Keratinocyte (primary cell): ENCODE measurements around the gene TOE1. TPM values are rescaled to one million over a fixed set of nuclear protein-coding genes. Genes with fewer than 3 reads are reported as not detected.

Experiments
- DNase-seq: peaks from one replicate; pipeline ENCODE4 v3.0.0-alpha.2; 2011; ENCODE audit warnings: low read depth, missing footprints, low spot score
- FAIRE-seq: peaks from 2 replicates; lab custom pipeline; 2011; peaks lifted over from hg19 to GRCh38; lab: Jason Lieb, UNC
- H2AFZ ChIP-seq: 2 replicates; pipeline ENCODE4 v1.6.0; 2012; ENCODE audit warnings: low read length, control low read depth, inconsistent platforms; ENCODE audit not compliant: control insufficient read depth
- H3K27ac ChIP-seq: 2 replicates; pipeline ENCODE4 v1.5.1; 2011; ENCODE audit warnings: low read length; ENCODE audit not compliant: control insufficient read depth, insufficient read depth
- H3K27me3 ChIP-seq: 3 replicates; pipeline ENCODE4 v1.6.0; 2011; ENCODE audit warnings: low read length; ENCODE audit not compliant: control insufficient read depth, insufficient read depth; ENCODE audit errors: extremely low read depth
- H3K36me3 ChIP-seq, 2 experiments: 2 replicates in 1 of 2; 3 replicates in 1 of 2; pipeline ENCODE4 v1.5.1; 2011; ENCODE audit warnings: low read length in 2 of 2, mild to moderate bottlenecking in 1 of 2; ENCODE audit not compliant: control insufficient read depth in 2 of 2, insufficient read depth in 2 of 2; ENCODE audit errors: extremely low read depth in 1 of 2
- H3K4me1 ChIP-seq: 3 replicates; pipeline ENCODE4 v1.5.1; 2011; ENCODE audit warnings: low read length; ENCODE audit not compliant: control insufficient read depth, insufficient read depth; ENCODE audit errors: extremely low read depth
- H3K4me2 ChIP-seq: 3 replicates; pipeline ENCODE4 v1.6.0; 2011; ENCODE audit warnings: low read depth, low read length; ENCODE audit not compliant: control insufficient read depth, insufficient read depth; ENCODE audit errors: extremely low read depth
- H3K4me3 ChIP-seq, 3 experiments: fragments of 200-600 bp in 1 of 3; sonication (generic) in 1 of 3; 2 replicates in 2 of 3; 3 replicates in 1 of 3; pipeline ENCODE4 v1.5.1; 2011 to 2016; ENCODE audit warnings: low read length in 3 of 3, mild to moderate bottlenecking in 3 of 3, control low read depth in 2 of 3, inconsistent platforms in 1 of 3, low read depth in 1 of 3, mixed read lengths in 1 of 3, mixed run types in 1 of 3, moderate library complexity in 1 of 3; ENCODE audit not compliant: control insufficient read depth in 2 of 3, insufficient read depth in 2 of 3; ENCODE audit errors: extremely low read depth in 1 of 3
- H3K79me2 ChIP-seq: 2 replicates; pipeline ENCODE4 v1.6.0; 2012; ENCODE audit warnings: low read length; ENCODE audit not compliant: control insufficient read depth, insufficient read depth
- H3K9ac ChIP-seq: 3 replicates; pipeline ENCODE4 v1.6.0; 2011; ENCODE audit warnings: low read length; ENCODE audit not compliant: control insufficient read depth, insufficient read depth; ENCODE audit errors: extremely low read depth
- H3K9me1 ChIP-seq: 3 replicates; pipeline ENCODE4 v1.6.0; 2011; ENCODE audit warnings: low read length; ENCODE audit not compliant: control insufficient read depth, insufficient read depth; ENCODE audit errors: extremely low read depth
- H3K9me3 ChIP-seq: 2 replicates; pipeline ENCODE4 v1.5.1; 2012; ENCODE audit warnings: low read depth, low read length; ENCODE audit not compliant: control insufficient read depth
- H4K20me1 ChIP-seq: 3 replicates; pipeline ENCODE4 v1.6.0; 2011; ENCODE audit warnings: low read length; ENCODE audit not compliant: control insufficient read depth, insufficient read depth; ENCODE audit errors: extremely low read depth
- CTCF ChIP-seq, 3 experiments: IDR thresholded peaks in 1 of 3; conservative IDR thresholded peaks in 1 of 3; optimal IDR thresholded peaks in 1 of 3; 2 replicates in 2 of 3; 3 replicates in 1 of 3; pipeline versions ENCODE3 to v1.5.1; 2011; ENCODE audit warnings: low read length in 3 of 3, mild to moderate bottlenecking in 3 of 3, moderate library complexity in 2 of 3, control low read depth in 1 of 3, inconsistent platforms in 1 of 3; ENCODE audit not compliant: insufficient read depth in 2 of 3; ENCODE audit errors: extremely low read depth in 1 of 3
- EZH2 ChIP-seq: IDR thresholded peaks from one replicate; pipeline ENCODE4 v1.6.1; 2012; ENCODE audit warnings: inconsistent platforms, mild to moderate bottlenecking, low read length, moderate library complexity
- dilution Hi-C: fragments of 300-500 bp; cut with MboI; formaldehyde crosslinking; loops from one replicate; pipeline ENCODE4 v1.7.0; 2020; ENCODE audit warnings: low sequenced_read_pairs; ENCODE audit not compliant: extremely low pct_ligation_motif_present
- polyA plus RNA-seq, 5 experiments: library from polyadenylated mRNA; depleted of rRNA in 3 of 5; stranded (reverse) in 3 of 5; stranded (forward) in 1 of 5; unstranded in 1 of 5; fragments of >200 nt; gene quantifications; 1 replicate in 1 of 5; 2 replicates in 3 of 5; 3 replicates in 1 of 5; pipeline versions ENCODE4 v1.2.1 to v1.2.3, GENCODE V29; 2011 to 2012; ENCODE audit warnings: missing spikeins in 2 of 5, low read depth in 1 of 5, low replicate concordance in 1 of 5

The TOE1 gene
- polyA plus RNA-seq, 1 donor (not counting 4 experiments of a cell fraction or from before 2014, with no cell fraction given) = 12.1 TPM

GRCh38 chr1:45317166-45317565 is 22.8 kb upstream of the TOE1 start:
- no peaks in the 10 kb centered on the region for H3K36me3 ChIP-seq
- no peak for TF ChIP-seq EZH2
- no peak for TF ChIP-seq CTCF (optimal IDR thresholded peaks at IDR 0.05 in 1 of 3, IDR thresholded peaks at IDR 0.05 in 1 of 3, conservative IDR thresholded peaks at IDR 0.05 in 1 of 3; ENCODE audit: extremely low read depth in 1 of 3, insufficient read depth in 2 of 3, low read length in 3 of 3)
- H3K79me2 ChIP-seq = no peaks in the 10 kb centered on the region
- DNase-seq = no peak
- no peaks in the 10 kb centered on the region for H3K27me3 ChIP-seq
- dilution Hi-C loops = no loop called here
- no peak overlapping the region for H3K9ac ChIP-seq
- H3K4me2 ChIP-seq = no peak overlapping the region
- H3K4me1 ChIP-seq = no peaks in the 10 kb centered on the region
- no peak overlapping the region for H3K27ac ChIP-seq
- H2AFZ ChIP-seq = no peak overlapping the region
- no peak for FAIRE-seq
- no peak overlapping the region for H3K4me3 ChIP-seq
- no peaks in the 10 kb centered on the region for H3K9me1 ChIP-seq
- H3K9me3 ChIP-seq = no peaks in the 10 kb centered on the region
- no peaks in the 10 kb centered on the region for H4K20me1 ChIP-seq

DNA sequence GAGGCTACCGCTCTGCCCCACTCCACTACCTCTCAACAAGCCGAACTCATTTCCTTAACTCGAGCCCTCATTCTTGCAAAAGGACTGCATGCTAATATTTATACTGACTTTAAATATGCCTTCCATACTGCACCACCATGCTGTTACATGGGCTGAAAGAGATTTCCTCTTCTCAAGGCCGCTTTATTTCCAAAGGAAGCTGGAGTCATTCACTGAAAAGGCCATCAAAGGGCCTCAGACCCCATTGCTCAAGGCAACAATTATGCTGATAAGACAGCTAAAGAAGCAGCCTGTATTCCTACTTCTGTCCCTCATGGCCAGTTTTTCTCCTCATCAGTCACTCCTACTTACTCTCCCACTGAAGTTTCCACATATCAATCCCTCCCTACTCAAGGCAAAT is 20.2 kb upstream of the TOE1 start:
- no peak for FAIRE-seq
- Histone ChIP-seq H3K27ac (no peak overlapping the region), H3K9me3 (no peaks in the 10 kb centered on the region), H3K79me2 (no peaks in the 10 kb centered on the region), H4K20me1 (no peaks in the 10 kb centered on the region), H3K4me3 (no peak overlapping the region), H3K4me1 (no peaks in the 10 kb centered on the region), H3K4me2 (no peak overlapping the region), H3K9me1 (no peaks in the 10 kb centered on the region), H3K36me3 (no peaks in the 10 kb centered on the region), H3K27me3 (no peaks in the 10 kb centered on the region), H3K9ac (no peak overlapping the region), H2AFZ (no peak overlapping the region)
- dilution Hi-C loops = no loop called here
- TF ChIP-seq CTCF (optimal IDR thresholded peaks at IDR 0.05 in 1 of 3, IDR thresholded peaks at IDR 0.05 in 1 of 3, conservative IDR thresholded peaks at IDR 0.05 in 1 of 3; ENCODE audit: extremely low read depth in 1 of 3, insufficient read depth in 2 of 3, low read length in 3 of 3) (no peak), EZH2 (no peak)
- no peak for DNase-seq
